ENCODE results near the gene KLHL29. TPM values are rescaled to one million over a fixed set of nuclear protein-coding genes. Genes with fewer than 3 reads are reported as not detected.

KLHL29 gene
- total RNA-seq, 1 experiment from 2014 or later = 2.4 TPM

- Histone ChIP-seq H2AFZ (ENCODE audit: low read length) (no peak overlapping the region), H2BK120ac (ENCODE audit: low read depth, low read length, poor library complexity, severe bottlenecking) (no peak overlapping the region), H3K79me1 (ENCODE audit: insufficient read depth, low read depth, low read length, poor library complexity, severe bottlenecking) (no peaks in the 10 kb centered on the region), H3K14ac (ENCODE audit: insufficient read depth, low read length) (no peak overlapping the region), H2BK15ac (ENCODE audit: low read depth, low read length) (no peak overlapping the region), H4K91ac (ENCODE audit: insufficient read length, low read depth, low read length) (no peak overlapping the region), H3K27me3 (ENCODE audit: insufficient read depth, low read length) (no peaks in the 10 kb centered on the region), H2BK20ac (ENCODE audit: low read depth, low read length, poor library complexity, severe bottlenecking) (no peak overlapping the region), H4K8ac (replicated peaks; ENCODE audit: insufficient read length, low read depth, low read length) (no peak overlapping the region), H3K56ac (ENCODE audit: insufficient read length, low read depth, low read length) (no peak overlapping the region), H4K20me1 (ENCODE audit: control insufficient read depth, insufficient read depth, insufficient read length) (no peaks in the 10 kb centered on the region), H2BK5ac (ENCODE audit: insufficient read length, low read length) (no peak overlapping the region), H3T11ph (ENCODE audit: low read length) (no peak overlapping the region), H3K27ac (ENCODE audit: insufficient read length, low read depth, low read length) (no peak overlapping the region), H3K9ac (ENCODE audit: extremely low read depth, insufficient read length, low read length) (no peak overlapping the region), H3K4me2 (ENCODE audit: insufficient read depth, insufficient read length, low read length) (no peak overlapping the region), H3K4ac (ENCODE audit: low read depth, low read length) (no peak overlapping the region), H4K5ac (ENCODE audit: insufficient read length, low read depth, low read length) (no peak overlapping the region), H3K4me1 (ENCODE audit: insufficient read depth, low read length) (no peaks in the 10 kb centered on the region), H3K18ac (ENCODE audit: insufficient read length, low read depth, low read length) (no peak overlapping the region), H3K79me2 (ENCODE audit: insufficient read depth, low read length) (no peaks in the 10 kb centered on the region), H3K23ac (ENCODE audit: insufficient read length, low read depth, low read length) (no peak overlapping the region), H2AK5ac (ENCODE audit: insufficient read length, low read length) (no peak overlapping the region), H3K23me2 (ENCODE audit: insufficient read length, low read depth, low read length, poor library complexity, severe bottlenecking) (no peaks in the 10 kb centered on the region), H3K9me3 (ENCODE audit: control insufficient read depth, low read depth, low read length) (no peaks in the 10 kb centered on the region), H2BK12ac (ENCODE audit: insufficient read length, low read depth, low read length) (no peak overlapping the region)
- H3K27ac Mint-ChIP-seq = peak overlapping the region in 1 of 3 experiments; percentile 46; a peak in 1 of 7 replicates
- H3K4me1 Mint-ChIP-seq = peaks cover 18 to 21% of the 10 kb centered on the region in 2 experiments
- TF ChIP-seq CTCF (conservative IDR thresholded peaks at IDR 0.05) = no peak
- no CpG with 5 or more reads among the region's 10 CpGs for WGBS (ENCODE audit: extremely low coverage, insufficient read length, low lambda C conversion rate)
- H3K9me3 Mint-ChIP-seq = no peaks in the 10 kb centered on the region
- DNase-seq = no peak
- H3K27me3 Mint-ChIP-seq (ENCODE audit: low read depth) = no peaks in the 10 kb centered on the region; the same call in 1 of the 2 replicates
- no peaks in the 10 kb centered on the region for H3K36me3 Mint-ChIP-seq (ENCODE audit: insufficient read depth in 1 of 3, low read depth in 3 of 3)
- H3K4me3 Mint-ChIP-seq = no peak overlapping the region
These were observed 121.0 kb downstream of the KLHL29 start for GRCh38 chr2:23505984-23506380.
